ENCODE measurements around the gene RBM28.

Gene RBM28

GRCh38 chr7:128271471-128271941 lies 72.2 kb downstream of the RBM28 start:
- H3K4me1 ChIP-seq (ENCODE audit: control insufficient read depth, insufficient read depth, low read length) = peaks cover 22% of the 10 kb centered on the region
- no peaks in the 10 kb centered on the region for H3K36me3 ChIP-seq (ENCODE audit: control insufficient read depth in 2 of 2, insufficient read depth in 2 of 2, low read length in 2 of 2)
- peaks cover 17 to 22% of the 10 kb centered on the region in 2 donors for H3K27me3 ChIP-seq (ENCODE audit: control insufficient read depth in 1 of 2, insufficient read depth in 2 of 2, low read length in 2 of 2)
- H3K9ac ChIP-seq (ENCODE audit: low read length in 2 of 2) = no peak overlapping the region
- no peaks in the 10 kb centered on the region for H3K9me3 ChIP-seq (ENCODE audit: control insufficient read depth in 2 of 2, low read length in 2 of 2)
- H3K4me3 ChIP-seq (ENCODE audit: low read length in 2 of 2) = peak overlapping the region; percentile 49 to 54
- no peak overlapping the region for H3K27ac ChIP-seq (ENCODE audit: low read length)

- no peaks in the 10 kb centered on the region for H3K9me3 ChIP-seq (ENCODE audit: control insufficient read depth in 2 of 2, low read length in 2 of 2)
- no peak overlapping the region for H3K9ac ChIP-seq (ENCODE audit: low read length in 2 of 2)
- H3K27ac ChIP-seq (ENCODE audit: low read length) = no peak overlapping the region
- peak overlapping the region in 1 of 2 donors; percentile 49 for H3K4me3 ChIP-seq (ENCODE audit: low read length in 2 of 2)
- peaks cover 24% of the 10 kb centered on the region for H3K4me1 ChIP-seq (ENCODE audit: control insufficient read depth, insufficient read depth, low read length)
- no peaks in the 10 kb centered on the region for H3K36me3 ChIP-seq (ENCODE audit: control insufficient read depth in 2 of 2, insufficient read depth in 2 of 2, low read length in 2 of 2)
- peaks cover 17 to 22% of the 10 kb centered on the region in 2 donors for H3K27me3 ChIP-seq (ENCODE audit: control insufficient read depth in 1 of 2, insufficient read depth in 2 of 2, low read length in 2 of 2)
Observed at GRCh38 chr7:128270826-128271272, 72.9 kb downstream of the RBM28 start.

GRCh38 chr7:128268233-128268632 lies 75.5 kb downstream of the RBM28 start:
- Histone ChIP-seq H3K9ac (ENCODE audit: low read length in 2 of 2) (no peak overlapping the region), H3K27ac (ENCODE audit: low read length) (no peak overlapping the region), H3K36me3 (ENCODE audit: control insufficient read depth in 2 of 2, insufficient read depth in 2 of 2, low read length in 2 of 2) (no peaks in the 10 kb centered on the region), H3K27me3 (ENCODE audit: control insufficient read depth in 1 of 2, insufficient read depth in 2 of 2, low read length in 2 of 2) (peaks cover 19 to 22% of the 10 kb centered on the region in 2 donors), H3K9me3 (ENCODE audit: control insufficient read depth in 2 of 2, low read length in 2 of 2) (no peaks in the 10 kb centered on the region), H3K4me3 (ENCODE audit: low read length in 2 of 2) (no peak overlapping the region), H3K4me1 (ENCODE audit: control insufficient read depth, insufficient read depth, low read length) (peaks cover 24% of the 10 kb centered on the region)

GRCh38 chr7:128267595-128267924 lies 76.1 kb downstream of the RBM28 start:
- no peaks in the 10 kb centered on the region for H3K36me3 ChIP-seq (ENCODE audit: control insufficient read depth in 2 of 2, insufficient read depth in 2 of 2, low read length in 2 of 2)
- no peak overlapping the region for H3K27ac ChIP-seq (ENCODE audit: low read length)
- no peaks in the 10 kb centered on the region for H3K9me3 ChIP-seq (ENCODE audit: control insufficient read depth in 2 of 2, low read length in 2 of 2)
- H3K4me3 ChIP-seq (ENCODE audit: low read length in 2 of 2) = peak overlapping the region in 1 of 2 donors; percentile 66
- peaks cover 24% of the 10 kb centered on the region for H3K4me1 ChIP-seq (ENCODE audit: control insufficient read depth, insufficient read depth, low read length)
- H3K9ac ChIP-seq (ENCODE audit: low read length in 2 of 2) = peak overlapping the region in 1 of 2 donors; percentile 29
- H3K27me3 ChIP-seq (ENCODE audit: control insufficient read depth in 1 of 2, insufficient read depth in 2 of 2, low read length in 2 of 2) = peaks cover 19 to 21% of the 10 kb centered on the region in 2 donors

GRCh38 chr7:128266883-128267594 lies 76.7 kb downstream of the RBM28 start:
- Histone ChIP-seq H3K4me3 (ENCODE audit: low read length in 2 of 2) (peak overlapping the region; percentile 21 to 66), H3K27ac (ENCODE audit: low read length) (no peak overlapping the region), H3K9me3 (ENCODE audit: control insufficient read depth in 2 of 2, low read length in 2 of 2) (no peaks in the 10 kb centered on the region), H3K27me3 (ENCODE audit: control insufficient read depth in 1 of 2, insufficient read depth in 2 of 2, low read length in 2 of 2) (peaks cover 16 to 19% of the 10 kb centered on the region in 2 donors), H3K36me3 (ENCODE audit: control insufficient read depth in 2 of 2, insufficient read depth in 2 of 2, low read length in 2 of 2) (no peaks in the 10 kb centered on the region), H3K4me1 (ENCODE audit: control insufficient read depth, insufficient read depth, low read length) (peaks cover 24% of the 10 kb centered on the region), H3K9ac (ENCODE audit: low read length in 2 of 2) (peak overlapping the region; percentile 21 to 29)

- Histone ChIP-seq H3K9ac (ENCODE audit: low read length in 2 of 2) (no peak overlapping the region), H3K4me3 (ENCODE audit: low read length in 2 of 2) (peak overlapping the region; percentile 21 to 66), H3K4me1 (ENCODE audit: control insufficient read depth, insufficient read depth, low read length) (peaks cover 20% of the 10 kb centered on the region), H3K27ac (ENCODE audit: low read length) (no peak overlapping the region), H3K36me3 (ENCODE audit: control insufficient read depth in 2 of 2, insufficient read depth in 2 of 2, low read length in 2 of 2) (no peaks in the 10 kb centered on the region), H3K9me3 (ENCODE audit: control insufficient read depth in 2 of 2, low read length in 2 of 2) (no peaks in the 10 kb centered on the region), H3K27me3 (ENCODE audit: control insufficient read depth in 1 of 2, insufficient read depth in 2 of 2, low read length in 2 of 2) (peaks cover 11 to 19% of the 10 kb centered on the region in 2 donors)
Observed at GRCh38 chr7:128266529-128266882, 77.2 kb downstream of the RBM28 start.

GRCh38 chr7:128265906-128266300 lies 77.8 kb downstream of the RBM28 start:
- no peak overlapping the region for H3K9ac ChIP-seq (ENCODE audit: low read length in 2 of 2)
- H3K4me1 ChIP-seq (ENCODE audit: control insufficient read depth, insufficient read depth, low read length) = peaks cover 15% of the 10 kb centered on the region

GRCh38 chr7:128265156-128265905 lies 78.4 kb downstream of the RBM28 start:
- Histone ChIP-seq H3K9me3 (ENCODE audit: control insufficient read depth in 2 of 2, low read length in 2 of 2) (no peaks in the 10 kb centered on the region), H3K9ac (ENCODE audit: low read length in 2 of 2) (no peak overlapping the region), H3K4me1 (ENCODE audit: control insufficient read depth, insufficient read depth, low read length) (peaks cover 11% of the 10 kb centered on the region), H3K27me3 (ENCODE audit: control insufficient read depth in 1 of 2, insufficient read depth in 2 of 2, low read length in 2 of 2) (peaks cover 0 to 12% of the 10 kb centered on the region in 2 donors), H3K36me3 (ENCODE audit: control insufficient read depth in 2 of 2, insufficient read depth in 2 of 2, low read length in 2 of 2) (no peaks in the 10 kb centered on the region), H3K4me3 (ENCODE audit: low read length in 2 of 2) (no peak overlapping the region), H3K27ac (ENCODE audit: low read length) (no peak overlapping the region)

More at GRCh38 chr7:128265906-128266300, 77.8 kb downstream of the RBM28 start:
- H3K27me3 ChIP-seq (ENCODE audit: control insufficient read depth in 1 of 2, insufficient read depth in 2 of 2, low read length in 2 of 2) = peaks cover 5 to 13% of the 10 kb centered on the region in 2 donors
- H3K27ac ChIP-seq (ENCODE audit: low read length) = no peak overlapping the region
- H3K4me3 ChIP-seq (ENCODE audit: low read length in 2 of 2) = no peak overlapping the region
- no peaks in the 10 kb centered on the region for H3K9me3 ChIP-seq (ENCODE audit: control insufficient read depth in 2 of 2, low read length in 2 of 2)
- H3K36me3 ChIP-seq (ENCODE audit: control insufficient read depth in 2 of 2, insufficient read depth in 2 of 2, low read length in 2 of 2) = no peaks in the 10 kb centered on the region

GRCh38 chr7:128264477-128264876 lies 79.2 kb downstream of the RBM28 start:
- H3K9me3 ChIP-seq (ENCODE audit: control insufficient read depth in 2 of 2, low read length in 2 of 2) = no peaks in the 10 kb centered on the region
- peaks cover 0 to 11% of the 10 kb centered on the region in 2 donors for H3K27me3 ChIP-seq (ENCODE audit: control insufficient read depth in 1 of 2, insufficient read depth in 2 of 2, low read length in 2 of 2)
- peaks cover 11% of the 10 kb centered on the region for H3K4me1 ChIP-seq (ENCODE audit: control insufficient read depth, insufficient read depth, low read length)
- no peak overlapping the region for H3K4me3 ChIP-seq (ENCODE audit: low read length in 2 of 2)
- no peak overlapping the region for H3K27ac ChIP-seq (ENCODE audit: low read length)
- H3K9ac ChIP-seq (ENCODE audit: low read length in 2 of 2) = no peak overlapping the region
- H3K36me3 ChIP-seq (ENCODE audit: control insufficient read depth in 2 of 2, insufficient read depth in 2 of 2, low read length in 2 of 2) = no peaks in the 10 kb centered on the region

- no peaks in the 10 kb centered on the region for H3K36me3 ChIP-seq (ENCODE audit: control insufficient read depth in 2 of 2, insufficient read depth in 2 of 2, low read length in 2 of 2)
Observed at GRCh38 chr7:128263420-128263819, 80.3 kb downstream of the RBM28 start.

More at GRCh38 chr7:128263420-128263819, 80.3 kb downstream of the RBM28 start:
- Histone ChIP-seq H3K9ac (ENCODE audit: low read length in 2 of 2) (no peak overlapping the region), H3K27me3 (ENCODE audit: control insufficient read depth in 1 of 2, insufficient read depth in 2 of 2, low read length in 2 of 2) (peaks cover 0 to 9% of the 10 kb centered on the region in 2 donors), H3K4me1 (ENCODE audit: control insufficient read depth, insufficient read depth, low read length) (peaks cover 11% of the 10 kb centered on the region), H3K4me3 (ENCODE audit: low read length in 2 of 2) (no peak overlapping the region), H3K9me3 (ENCODE audit: control insufficient read depth in 2 of 2, low read length in 2 of 2) (no peaks in the 10 kb centered on the region), H3K27ac (ENCODE audit: low read length) (no peak overlapping the region)
